ENCODE data around the gene KPTN. TPM values are rescaled to one million over a fixed set of nuclear protein-coding genes. Genes with fewer than 3 reads are reported as not detected.
A peak's percentile ranks its signal among the peaks of the same experiment; 100 is the strongest.

Gene KPTN
- total and polyA plus RNA-seq, 2 of the 13 experiments (the other 11 are each of a cell fraction or from before 2014, with no cell fraction given) = 9.1 to 13.3 TPM

DNA sequence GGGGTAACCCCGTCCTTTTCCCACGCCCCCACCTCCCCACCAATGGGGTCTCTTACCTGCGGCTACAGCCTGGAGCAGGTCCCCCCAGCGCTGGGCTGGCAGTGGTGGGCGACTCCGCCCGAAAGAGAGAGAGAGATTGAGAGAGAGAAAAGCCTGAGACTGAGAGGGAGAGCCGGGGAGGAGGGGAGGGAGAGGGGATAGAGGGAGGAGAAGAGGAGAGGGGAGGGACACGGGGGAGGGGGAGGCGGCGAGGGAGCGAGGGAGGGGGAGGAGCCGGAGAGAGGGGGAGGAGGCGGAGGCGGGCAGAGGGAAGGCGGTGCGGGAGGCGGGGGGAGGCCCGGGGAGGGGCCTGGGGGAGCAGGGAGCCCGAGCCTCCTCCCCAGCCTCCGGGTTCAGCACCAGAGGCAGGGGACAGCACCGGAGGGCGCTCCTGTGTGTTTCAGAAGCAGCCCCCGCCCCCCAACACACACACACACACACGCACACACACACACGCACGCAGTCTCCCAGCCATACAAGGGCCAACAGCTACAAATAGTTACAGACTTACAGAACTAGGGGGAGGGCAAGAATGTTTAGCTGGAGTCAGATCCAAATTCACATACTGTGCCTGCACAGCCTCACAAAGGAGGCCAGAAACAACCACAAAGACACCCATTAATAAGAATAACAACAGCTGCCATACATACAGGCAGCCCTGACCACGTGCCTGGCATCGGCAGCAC is 12.1 kb downstream of the KPTN start, which contains the start of gene SLC8A2 (continued):
- TF ChIP-seq, protein P1, sequence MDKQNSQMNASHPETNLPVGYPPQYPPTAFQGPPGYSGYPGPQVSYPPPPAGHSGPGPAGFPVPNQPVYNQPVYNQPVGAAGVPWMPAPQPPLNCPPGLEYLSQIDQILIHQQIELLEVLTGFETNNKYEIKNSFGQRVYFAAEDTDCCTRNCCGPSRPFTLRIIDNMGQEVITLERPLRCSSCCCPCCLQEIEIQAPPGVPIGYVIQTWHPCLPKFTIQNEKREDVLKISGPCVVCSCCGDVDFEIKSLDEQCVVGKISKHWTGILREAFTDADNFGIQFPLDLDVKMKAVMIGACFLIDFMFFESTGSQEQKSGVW (CRISPR knock-in tag; IDR thresholded peaks at IDR 0.05; ENCODE audit: borderline replicate concordance) = no peak
- TF ChIP-seq ZNF788 (CRISPR knock-in tag; IDR thresholded peaks at IDR 0.05; ENCODE audit: borderline replicate concordance) (peak; percentile 19; the same call in 1 of the 2 replicates), AGO2 (optimal IDR thresholded peaks at IDR 0.05; ENCODE audit: low read depth, low read length) (no peak), MIER2 (CRISPR knock-in tag; IDR thresholded peaks at IDR 0.05) (peak; percentile 93), SP5 (CRISPR knock-in tag; IDR thresholded peaks at IDR 0.05; ENCODE audit: borderline replicate concordance, low read depth) (no peak), MED13 (CRISPR knock-in tag; IDR thresholded peaks at IDR 0.05) (no peak), ZFX (CRISPR knock-in tag; IDR thresholded peaks at IDR 0.05; ENCODE audit: low read depth) (no peak), HHEX (CRISPR knock-in tag; IDR thresholded peaks at IDR 0.05) (no peak), ZC3H13 (CRISPR knock-in tag; IDR thresholded peaks at IDR 0.05) (0 out of 2 replicates have a peak, but pooled peaks have one; percentile 30), ERF (CRISPR knock-in tag; IDR thresholded peaks at IDR 0.05) (no peak), NRL (CRISPR knock-in tag; IDR thresholded peaks at IDR 0.05; ENCODE audit: borderline replicate concordance) (no peak), KLF13 (CRISPR knock-in tag; IDR thresholded peaks at IDR 0.05) (no peak), RFX1 (IDR thresholded peaks at IDR 0.05) (no peak), ZNF335 (CRISPR knock-in tag; IDR thresholded peaks at IDR 0.05) (no peak)
- TF ChIP-seq, protein P2, sequence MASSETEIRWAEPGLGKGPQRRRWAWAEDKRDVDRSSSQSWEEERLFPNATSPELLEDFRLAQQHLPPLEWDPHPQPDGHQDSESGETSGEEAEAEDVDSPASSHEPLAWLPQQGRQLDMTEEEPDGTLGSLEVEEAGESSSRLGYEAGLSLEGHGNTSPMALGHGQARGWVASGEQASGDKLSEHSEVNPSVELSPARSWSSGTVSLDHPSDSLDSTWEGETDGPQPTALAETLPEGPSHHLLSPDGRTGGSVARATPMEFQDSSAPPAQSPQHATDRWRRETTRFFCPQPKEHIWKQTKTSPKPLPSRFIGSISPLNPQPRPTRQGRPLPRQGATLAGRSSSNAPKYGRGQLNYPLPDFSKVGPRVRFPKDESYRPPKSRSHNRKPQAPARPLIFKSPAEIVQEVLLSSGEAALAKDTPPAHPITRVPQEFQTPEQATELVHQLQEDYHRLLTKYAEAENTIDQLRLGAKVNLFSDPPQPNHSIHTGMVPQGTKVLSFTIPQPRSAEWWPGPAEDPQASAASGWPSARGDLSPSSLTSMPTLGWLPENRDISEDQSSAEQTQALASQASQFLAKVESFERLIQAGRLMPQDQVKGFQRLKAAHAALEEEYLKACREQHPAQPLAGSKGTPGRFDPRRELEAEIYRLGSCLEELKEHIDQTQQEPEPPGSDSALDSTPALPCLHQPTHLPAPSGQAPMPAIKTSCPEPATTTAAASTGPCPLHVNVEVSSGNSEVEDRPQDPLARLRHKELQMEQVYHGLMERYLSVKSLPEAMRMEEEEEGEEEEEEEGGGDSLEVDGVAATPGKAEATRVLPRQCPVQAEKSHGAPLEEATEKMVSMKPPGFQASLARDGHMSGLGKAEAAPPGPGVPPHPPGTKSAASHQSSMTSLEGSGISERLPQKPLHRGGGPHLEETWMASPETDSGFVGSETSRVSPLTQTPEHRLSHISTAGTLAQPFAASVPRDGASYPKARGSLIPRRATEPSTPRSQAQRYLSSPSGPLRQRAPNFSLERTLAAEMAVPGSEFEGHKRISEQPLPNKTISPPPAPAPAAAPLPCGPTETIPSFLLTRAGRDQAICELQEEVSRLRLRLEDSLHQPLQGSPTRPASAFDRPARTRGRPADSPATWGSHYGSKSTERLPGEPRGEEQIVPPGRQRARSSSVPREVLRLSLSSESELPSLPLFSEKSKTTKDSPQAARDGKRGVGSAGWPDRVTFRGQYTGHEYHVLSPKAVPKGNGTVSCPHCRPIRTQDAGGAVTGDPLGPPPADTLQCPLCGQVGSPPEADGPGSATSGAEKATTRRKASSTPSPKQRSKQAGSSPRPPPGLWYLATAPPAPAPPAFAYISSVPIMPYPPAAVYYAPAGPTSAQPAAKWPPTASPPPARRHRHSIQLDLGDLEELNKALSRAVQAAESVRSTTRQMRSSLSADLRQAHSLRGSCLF (CRISPR knock-in tag; IDR thresholded peaks at IDR 0.05; ENCODE audit: borderline replicate concordance) = no peak
- TF ChIP-seq, protein P3, sequence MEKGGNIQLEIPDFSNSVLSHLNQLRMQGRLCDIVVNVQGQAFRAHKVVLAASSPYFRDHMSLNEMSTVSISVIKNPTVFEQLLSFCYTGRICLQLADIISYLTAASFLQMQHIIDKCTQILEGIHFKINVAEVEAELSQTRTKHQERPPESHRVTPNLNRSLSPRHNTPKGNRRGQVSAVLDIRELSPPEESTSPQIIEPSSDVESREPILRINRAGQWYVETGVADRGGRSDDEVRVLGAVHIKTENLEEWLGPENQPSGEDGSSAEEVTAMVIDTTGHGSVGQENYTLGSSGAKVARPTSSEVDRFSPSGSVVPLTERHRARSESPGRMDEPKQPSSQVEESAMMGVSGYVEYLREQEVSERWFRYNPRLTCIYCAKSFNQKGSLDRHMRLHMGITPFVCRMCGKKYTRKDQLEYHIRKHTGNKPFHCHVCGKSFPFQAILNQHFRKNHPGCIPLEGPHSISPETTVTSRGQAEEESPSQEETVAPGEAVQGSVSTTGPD (CRISPR knock-in tag; IDR thresholded peaks at IDR 0.05) = no peak
- TF ChIP-seq, protein P4, sequence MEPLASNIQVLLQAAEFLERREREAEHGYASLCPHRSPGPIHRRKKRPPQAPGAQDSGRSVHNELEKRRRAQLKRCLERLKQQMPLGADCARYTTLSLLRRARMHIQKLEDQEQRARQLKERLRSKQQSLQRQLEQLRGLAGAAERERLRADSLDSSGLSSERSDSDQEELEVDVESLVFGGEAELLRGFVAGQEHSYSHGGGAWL (CRISPR knock-in tag; IDR thresholded peaks at IDR 0.05) = no peak
- TF ChIP-seq, protein P5, sequence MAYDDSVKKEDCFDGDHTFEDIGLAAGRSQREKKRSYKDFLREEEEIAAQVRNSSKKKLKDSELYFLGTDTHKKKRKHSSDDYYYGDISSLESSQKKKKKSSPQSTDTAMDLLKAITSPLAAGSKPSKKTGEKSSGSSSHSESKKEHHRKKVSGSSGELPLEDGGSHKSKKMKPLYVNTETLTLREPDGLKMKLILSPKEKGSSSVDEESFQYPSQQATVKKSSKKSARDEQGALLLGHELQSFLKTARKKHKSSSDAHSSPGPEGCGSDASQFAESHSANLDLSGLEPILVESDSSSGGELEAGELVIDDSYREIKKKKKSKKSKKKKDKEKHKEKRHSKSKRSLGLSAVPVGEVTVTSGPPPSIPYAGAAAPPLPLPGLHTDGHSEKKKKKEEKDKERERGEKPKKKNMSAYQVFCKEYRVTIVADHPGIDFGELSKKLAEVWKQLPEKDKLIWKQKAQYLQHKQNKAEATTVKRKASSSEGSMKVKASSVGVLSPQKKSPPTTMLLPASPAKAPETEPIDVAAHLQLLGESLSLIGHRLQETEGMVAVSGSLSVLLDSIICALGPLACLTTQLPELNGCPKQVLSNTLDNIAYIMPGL (CRISPR knock-in tag; IDR thresholded peaks at IDR 0.05; ENCODE audit: borderline replicate concordance in 1 of 2, low read depth in 1 of 2) = 0 out of 4 replicates have a peak, but pooled peaks of 1 of the 2 experiments have one; percentile 24
- TF ChIP-seq, protein P6, sequence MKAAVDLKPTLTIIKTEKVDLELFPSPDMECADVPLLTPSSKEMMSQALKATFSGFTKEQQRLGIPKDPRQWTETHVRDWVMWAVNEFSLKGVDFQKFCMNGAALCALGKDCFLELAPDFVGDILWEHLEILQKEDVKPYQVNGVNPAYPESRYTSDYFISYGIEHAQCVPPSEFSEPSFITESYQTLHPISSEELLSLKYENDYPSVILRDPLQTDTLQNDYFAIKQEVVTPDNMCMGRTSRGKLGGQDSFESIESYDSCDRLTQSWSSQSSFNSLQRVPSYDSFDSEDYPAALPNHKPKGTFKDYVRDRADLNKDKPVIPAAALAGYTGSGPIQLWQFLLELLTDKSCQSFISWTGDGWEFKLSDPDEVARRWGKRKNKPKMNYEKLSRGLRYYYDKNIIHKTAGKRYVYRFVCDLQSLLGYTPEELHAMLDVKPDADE (CRISPR knock-in tag; IDR thresholded peaks at IDR 0.05) = no peak
